Karpas-422 (cell line): ENCODE data around the gene NTS. TPM values are rescaled to one million over a fixed set of nuclear protein-coding genes. Genes with fewer than 3 reads are reported as not detected.

Experiments used
- DNase-seq: peaks from one replicate; pipeline ENCODE4 v3.0.0-alpha.2; 2015
- H2AFZ ChIP-seq: fragments of 200-600 bp; sonication (generic); 2 replicates; pipeline ENCODE4 v1.6.1; 2014; ENCODE audit warnings: antibody characterized with exemption, low read length, mixed read lengths
- H3K27ac ChIP-seq: fragments of 200-600 bp; sonication (generic); 2 replicates; pipeline ENCODE4 v1.5.1; 2014; ENCODE audit warnings: mild to moderate bottlenecking, low read length, moderate library complexity
- H3K27me3 ChIP-seq: fragments of 200-600 bp; sonication (generic); 2 replicates; pipeline ENCODE4 v1.6.1; 2014; ENCODE audit warnings: low read length, mixed read lengths
- H3K36me3 ChIP-seq: fragments of 200-600 bp; sonication (generic); 2 replicates; pipeline ENCODE4 v1.6.1; 2014; ENCODE audit warnings: low read length, mixed read lengths; ENCODE audit not compliant: insufficient read depth
- H3K4me1 ChIP-seq: fragments of 200-600 bp; sonication (generic); 2 replicates; pipeline ENCODE4 v1.6.1; 2014; ENCODE audit warnings: mild to moderate bottlenecking, low read length, mixed read lengths
- H3K4me2 ChIP-seq: fragments of 200-600 bp; sonication (generic); 2 replicates; pipeline ENCODE4 v1.6.1; 2014; ENCODE audit warnings: low read length, low read depth, mild to moderate bottlenecking; ENCODE audit not compliant: poor library complexity, severe bottlenecking
- H3K4me3 ChIP-seq: fragments of 200-600 bp; sonication (generic); 2 replicates; pipeline ENCODE4 v1.5.1; 2014; ENCODE audit warnings: mild to moderate bottlenecking, antibody characterized with exemption, low read length, mixed read lengths
- H3K79me2 ChIP-seq: fragments of 200-600 bp; sonication (generic); 2 replicates; pipeline ENCODE4 v1.6.1; 2014; ENCODE audit warnings: mild to moderate bottlenecking, low read length, mixed read lengths
- H3K9ac ChIP-seq: fragments of 200-600 bp; sonication (generic); 2 replicates; pipeline ENCODE4 v1.6.0; 2014; ENCODE audit warnings: low read length
- H3K9me2 ChIP-seq: fragments of 200-600 bp; sonication (generic), shearing (Covaris generic); replicated peaks from 2 replicates; pipeline ENCODE4 v1.6.0; 2014; ENCODE audit warnings: mild to moderate bottlenecking, low read length, moderate library complexity; ENCODE audit not compliant: insufficient read depth
- H3K9me3 ChIP-seq: fragments of 300-700, 200-600 bp; sonication (generic); 2 replicates; pipeline ENCODE4 v1.6.1; 2014; ENCODE audit warnings: low read length, mixed read lengths
- H4K20me1 ChIP-seq: fragments of 200-600 bp; sonication (generic); 2 replicates; pipeline ENCODE4 v1.6.1; 2014; ENCODE audit warnings: mild to moderate bottlenecking, antibody characterized with exemption, low read length, low read depth; ENCODE audit not compliant: insufficient read depth
- total RNA-seq: library from RNA; depleted of rRNA; stranded (reverse); fragments of >200 nt; shearing (Covaris generic); gene quantifications from 2 replicates; pipeline ENCODE4 v1.2.3, GENCODE V29; 2014; ENCODE audit warnings: low replicate concordance

Gene NTS
- total RNA-seq, 1 experiment from 2014 or later, result not detected

- Histone ChIP-seq H4K20me1 (no peaks in the 10 kb centered on the region), H3K36me3 (no peaks in the 10 kb centered on the region), H3K27ac (no peak overlapping the region), H3K9me2 (no peaks in the 10 kb centered on the region), H2AFZ (no peak overlapping the region), H3K9ac (no peak overlapping the region), H3K4me2 (no peak overlapping the region), H3K4me1 (no peaks in the 10 kb centered on the region), H3K9me3 (no peaks in the 10 kb centered on the region), H3K4me3 (no peak overlapping the region), H3K27me3 (no peaks in the 10 kb centered on the region), H3K79me2 (no peaks in the 10 kb centered on the region)
- peak; percentile 86 for DNase-seq
Measured at GRCh38 chr12:85872497-85873091, 1.5 kb upstream of the NTS start.

- no peak overlapping the region for H3K9ac ChIP-seq
Measured at GRCh38 chr12:85877459-85877858, 3.4 kb downstream of the NTS start.

GRCh38 chr12:85883763-85884162, 9.7 kb downstream of the NTS start:
- no peak overlapping the region for H3K4me3 ChIP-seq
- H3K9me3 ChIP-seq, result no peaks in the 10 kb centered on the region
- no peaks in the 10 kb centered on the region for H3K36me3 ChIP-seq
- H4K20me1 ChIP-seq, result no peaks in the 10 kb centered on the region
- H2AFZ ChIP-seq, result no peak overlapping the region
- H3K9ac ChIP-seq, result no peak overlapping the region
- no peak overlapping the region for H3K4me2 ChIP-seq
- peaks cover 6% of the 10 kb centered on the region; the same call in 1 of the 2 replicates for H3K9me2 ChIP-seq
- DNase-seq, result no peak
- H3K27me3 ChIP-seq, result no peaks in the 10 kb centered on the region
- H3K4me1 ChIP-seq, result no peaks in the 10 kb centered on the region
- no peaks in the 10 kb centered on the region for H3K79me2 ChIP-seq
- no peak overlapping the region for H3K27ac ChIP-seq

More at GRCh38 chr12:85877459-85877858, 3.4 kb downstream of the NTS start:
- Histone ChIP-seq H2AFZ (no peak overlapping the region), H3K4me2 (no peak overlapping the region), H3K36me3 (no peaks in the 10 kb centered on the region), H3K4me1 (no peaks in the 10 kb centered on the region), H4K20me1 (no peaks in the 10 kb centered on the region), H3K27ac (no peak overlapping the region), H3K9me2 (no peaks in the 10 kb centered on the region), H3K27me3 (no peaks in the 10 kb centered on the region), H3K9me3 (no peaks in the 10 kb centered on the region), H3K4me3 (no peak overlapping the region), H3K79me2 (no peaks in the 10 kb centered on the region)
- DNase-seq, result no peak

DNA sequence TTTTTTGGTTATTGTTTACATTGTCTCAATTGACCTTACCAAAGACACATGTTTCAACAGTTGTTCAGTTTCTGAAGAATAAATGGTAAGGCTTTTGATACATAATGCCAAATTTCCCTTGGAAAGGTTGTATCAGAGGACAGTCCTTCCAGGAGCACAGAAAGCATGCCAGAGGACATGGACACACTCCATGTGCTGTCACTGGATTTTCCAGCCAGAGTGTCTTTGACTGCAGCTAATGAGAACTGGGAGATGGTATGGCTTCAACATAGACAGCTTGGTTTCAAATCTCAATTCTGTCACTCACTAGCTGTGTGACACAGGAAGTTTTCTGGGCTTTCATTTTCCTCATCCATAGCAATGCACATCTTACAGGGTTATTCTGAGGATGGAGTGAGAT, 20.6 kb downstream of the NTS start:
- Histone ChIP-seq H3K79me2 (no peaks in the 10 kb centered on the region), H2AFZ (no peak overlapping the region), H3K4me3 (no peak overlapping the region), H3K4me2 (no peak overlapping the region), H3K9ac (no peak overlapping the region), H3K9me3 (peaks cover 6% of the 10 kb centered on the region; the same call in 1 of the 2 replicates), H4K20me1 (no peaks in the 10 kb centered on the region), H3K36me3 (no peaks in the 10 kb centered on the region), H3K4me1 (no peaks in the 10 kb centered on the region), H3K27me3 (no peaks in the 10 kb centered on the region), H3K27ac (no peak overlapping the region), H3K9me2 (no peaks in the 10 kb centered on the region)
- DNase-seq, result no peak

DNA sequence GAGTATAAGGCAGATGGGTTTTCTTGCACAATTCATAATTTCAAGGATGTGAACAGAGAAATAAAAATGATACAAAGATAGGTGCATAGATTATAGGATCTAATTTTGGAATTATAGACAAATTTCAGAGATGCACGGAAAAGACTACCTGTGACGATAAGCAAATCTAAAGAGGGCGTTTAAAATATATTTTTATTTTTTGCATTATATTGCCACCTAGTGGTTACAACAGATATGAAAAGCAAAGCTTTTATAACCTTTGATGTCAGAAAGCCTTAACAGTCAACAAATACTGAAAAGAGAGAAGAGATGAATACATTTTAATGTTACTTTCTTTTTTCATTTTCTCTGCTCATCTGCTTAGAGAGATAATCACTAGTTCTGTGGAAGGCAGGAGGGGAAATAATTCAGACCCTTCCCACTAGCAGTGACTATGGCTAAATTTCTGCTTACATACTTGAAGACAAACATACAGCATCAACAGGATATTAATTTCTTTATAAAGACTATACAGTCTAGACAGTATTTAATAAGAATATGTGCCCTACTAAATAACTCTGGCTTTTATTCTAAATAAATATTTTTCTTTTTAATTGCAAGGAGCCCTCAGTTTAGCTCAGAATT, 46.3 kb downstream of the NTS start:
- Histone ChIP-seq H3K9me2 (no peaks in the 10 kb centered on the region), H3K79me2 (no peaks in the 10 kb centered on the region), H3K4me3 (no peak overlapping the region), H3K9me3 (no peaks in the 10 kb centered on the region), H3K27ac (no peak overlapping the region), H3K4me2 (no peak overlapping the region), H3K36me3 (no peaks in the 10 kb centered on the region), H3K9ac (no peak overlapping the region), H3K27me3 (no peaks in the 10 kb centered on the region), H3K4me1 (no peaks in the 10 kb centered on the region), H4K20me1 (no peaks in the 10 kb centered on the region), H2AFZ (no peak overlapping the region)
- peak; percentile 75 for DNase-seq

DNA sequence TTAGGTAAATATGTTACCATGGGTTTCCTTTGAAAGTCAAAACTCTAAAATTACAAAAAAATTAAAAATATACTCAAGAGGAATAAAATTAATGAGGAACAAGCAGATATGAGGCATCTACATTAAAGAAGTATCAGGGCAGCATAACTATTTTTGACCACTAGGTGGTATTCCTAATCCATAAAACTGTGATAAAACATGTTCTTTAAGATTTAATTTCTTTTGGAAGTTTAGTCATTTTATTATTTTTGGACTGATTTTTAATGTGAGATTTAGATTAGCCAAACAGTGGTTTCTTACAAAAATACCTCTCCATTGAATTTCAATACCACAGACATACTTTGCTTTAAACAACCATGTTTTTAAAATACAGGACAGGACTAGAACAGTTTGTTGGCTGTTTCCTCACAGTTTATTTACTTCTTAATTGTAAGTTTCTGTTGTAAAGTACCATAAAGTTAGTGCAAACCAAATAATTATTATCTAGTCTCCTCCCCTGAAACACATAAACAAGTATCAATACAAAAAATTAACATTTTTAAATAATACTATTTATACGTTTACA, 49.8 kb downstream of the NTS start:
- Histone ChIP-seq H3K4me1 (no peaks in the 10 kb centered on the region), H3K27ac (no peak overlapping the region), H4K20me1 (no peaks in the 10 kb centered on the region), H3K36me3 (no peaks in the 10 kb centered on the region), H3K9ac (no peak overlapping the region), H3K4me3 (no peak overlapping the region), H3K9me2 (no peaks in the 10 kb centered on the region), H3K4me2 (no peak overlapping the region), H2AFZ (no peak overlapping the region), H3K9me3 (no peaks in the 10 kb centered on the region), H3K27me3 (no peaks in the 10 kb centered on the region), H3K79me2 (no peaks in the 10 kb centered on the region)
- DNase-seq, result peak; percentile 70

- H3K27me3 ChIP-seq, result no peaks in the 10 kb centered on the region
- H3K79me2 ChIP-seq, result no peaks in the 10 kb centered on the region
- H3K4me3 ChIP-seq, result no peak overlapping the region
- H3K36me3 ChIP-seq, result no peaks in the 10 kb centered on the region
- H3K9ac ChIP-seq, result no peak overlapping the region
- H3K9me3 ChIP-seq, result no peaks in the 10 kb centered on the region
- H2AFZ ChIP-seq, result no peak overlapping the region
- no peak for DNase-seq
- H3K9me2 ChIP-seq, result no peaks in the 10 kb centered on the region
- no peak overlapping the region for H3K4me2 ChIP-seq
- H3K4me1 ChIP-seq, result no peaks in the 10 kb centered on the region
- H3K27ac ChIP-seq, result no peak overlapping the region
- no peaks in the 10 kb centered on the region for H4K20me1 ChIP-seq
Measured at GRCh38 chr12:85927166-85927565, 53.1 kb downstream of the NTS start.
